NCI-H82 treated with DMSO at 0.1 percent for 48 hours (cell line): ENCODE results near the gene ZNF74.

Experiments used
- DNase-seq: peaks from one replicate; lab custom pipeline; 2025; ENCODE audit not compliant: unreplicated experiment; lab: John Stamatoyannopoulos, UW

Gene ZNF74

GRCh38 chr22:20430720-20431510 is 37.0 kb downstream of the ZNF74 start:
- no peak for DNase-seq

DNA sequence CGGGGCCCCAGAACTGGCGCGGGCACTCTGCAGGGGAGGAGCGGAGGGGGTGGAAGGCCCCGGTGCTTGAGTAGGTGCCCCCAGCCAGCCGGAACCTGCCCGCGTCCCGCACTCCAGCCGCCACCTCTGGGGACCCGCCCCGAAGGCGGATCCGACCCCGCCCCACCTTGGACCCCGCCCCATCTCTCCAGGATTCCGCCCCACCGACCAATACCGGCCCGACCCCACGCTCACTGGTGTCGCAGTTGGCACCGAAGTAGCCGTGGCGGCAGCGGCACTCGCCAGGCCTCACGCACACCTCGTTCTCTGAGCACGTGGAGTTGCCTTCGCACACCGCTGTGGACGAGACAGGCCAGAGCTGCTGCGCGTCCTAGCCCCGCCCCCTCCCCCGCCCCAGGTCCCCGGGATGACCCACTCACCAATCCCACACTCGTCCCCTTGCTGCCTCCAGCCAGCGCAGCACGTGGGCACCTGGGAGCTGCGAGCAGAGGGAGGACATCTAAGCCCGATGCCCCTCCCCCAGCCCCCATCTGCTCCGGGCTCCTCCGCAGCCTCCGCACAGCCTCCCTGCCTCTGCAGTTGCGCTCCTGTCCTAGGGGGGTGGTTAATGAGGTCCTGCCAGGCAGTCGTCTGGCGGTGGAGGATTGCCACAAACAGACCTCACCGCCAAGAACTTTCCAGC is 37.7 kb downstream of the ZNF74 start:
- DNase-seq, result no peak

DNA sequence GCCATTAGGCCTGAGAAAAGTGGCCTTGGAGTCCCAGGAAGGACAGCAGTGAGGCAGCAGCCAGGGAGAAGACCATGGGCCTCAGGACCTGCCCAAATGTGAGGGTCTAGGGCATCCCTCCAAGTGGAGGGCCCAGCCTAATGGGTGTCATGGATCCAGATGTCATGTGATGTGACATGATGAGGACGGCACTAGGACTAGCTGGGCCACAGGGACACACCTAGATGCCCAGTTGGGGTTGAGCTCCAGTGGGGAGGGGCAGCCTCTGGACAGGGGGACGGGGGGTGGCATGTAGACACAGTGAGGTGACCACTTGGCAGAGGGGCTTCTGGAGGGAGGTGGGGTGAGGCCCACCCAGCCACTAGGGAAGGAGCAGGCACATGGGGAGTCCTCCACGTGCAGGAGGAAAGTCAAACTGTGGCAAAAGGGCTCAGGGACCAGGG is 38.3 kb downstream of the ZNF74 start:
- no peak for DNase-seq

- DNase-seq, result no peak
Measured at GRCh38 chr22:20433191-20433590, 39.2 kb downstream of the ZNF74 start.

GRCh38 chr22:20433686-20434241 is 39.8 kb downstream of the ZNF74 start:
- DNase-seq, result no peak

DNA sequence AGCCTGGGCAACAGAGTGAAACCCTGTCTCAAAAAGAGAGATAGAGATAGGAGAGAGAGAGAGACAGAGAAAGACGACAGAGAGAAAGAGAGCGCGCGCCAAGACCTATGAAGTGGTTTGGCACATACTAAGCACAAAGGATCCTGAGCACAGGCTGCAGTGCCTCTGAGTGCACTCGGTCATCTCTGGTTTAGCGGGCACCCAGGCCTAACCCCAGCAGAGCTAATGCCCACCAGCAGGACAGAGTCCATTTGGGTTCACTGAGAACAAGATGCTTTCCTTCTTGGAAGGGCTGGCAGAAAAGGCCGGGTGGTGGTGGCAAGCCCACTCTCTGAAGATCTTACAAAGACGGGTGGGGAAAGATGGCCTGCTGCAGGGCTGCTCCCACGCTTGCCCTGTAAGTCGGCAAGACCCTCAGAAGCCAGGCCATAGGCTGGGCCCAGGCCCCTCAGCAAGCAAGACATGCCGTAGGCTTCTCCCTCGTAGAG is 40.4 kb downstream of the ZNF74 start:
- DNase-seq, result no peak

- no peak for DNase-seq
Measured at GRCh38 chr22:20434773-20435172, 40.8 kb downstream of the ZNF74 start.

DNA sequence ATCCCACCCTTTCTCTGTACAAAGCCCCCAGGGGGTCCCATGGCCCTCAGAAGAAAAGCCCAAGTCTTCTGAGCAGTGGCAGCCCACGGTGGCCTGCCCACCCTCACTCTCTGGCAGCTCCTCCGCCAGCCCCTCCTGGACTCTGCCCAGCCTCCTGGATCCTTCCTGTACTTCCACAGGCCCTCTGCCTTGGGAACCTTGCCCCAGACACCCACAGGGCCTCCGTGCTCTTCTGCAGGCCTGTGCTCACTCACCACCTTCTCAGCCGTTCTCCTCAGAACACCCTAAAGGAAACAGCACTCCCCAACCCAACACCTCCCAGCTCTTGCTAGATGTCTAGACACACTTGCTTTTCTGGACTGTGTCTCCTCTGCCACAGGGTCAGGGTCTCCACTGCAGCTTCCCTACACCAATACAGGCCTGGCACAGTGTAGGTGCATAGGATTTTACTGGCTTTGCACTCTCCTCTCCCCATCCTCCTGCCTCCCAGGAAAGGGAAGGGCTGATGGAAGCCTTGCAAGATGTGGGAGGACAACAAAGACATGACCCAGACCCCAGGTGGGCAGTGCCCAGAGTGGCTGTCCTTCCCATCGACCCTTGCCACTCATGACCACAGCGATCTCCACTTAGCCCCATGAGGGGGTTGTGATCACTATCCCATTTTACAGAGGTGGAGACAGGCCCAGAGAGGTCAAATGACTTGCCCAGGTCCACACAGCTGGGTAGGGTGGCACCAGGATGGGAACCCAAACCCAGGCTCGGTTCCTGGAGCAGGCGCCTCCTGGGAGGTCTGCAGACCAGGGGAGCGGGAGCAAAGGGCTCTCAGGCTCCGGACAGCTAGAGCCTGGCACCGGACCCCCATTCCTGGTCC is 41.7 kb downstream of the ZNF74 start:
- no peak for DNase-seq

DNA sequence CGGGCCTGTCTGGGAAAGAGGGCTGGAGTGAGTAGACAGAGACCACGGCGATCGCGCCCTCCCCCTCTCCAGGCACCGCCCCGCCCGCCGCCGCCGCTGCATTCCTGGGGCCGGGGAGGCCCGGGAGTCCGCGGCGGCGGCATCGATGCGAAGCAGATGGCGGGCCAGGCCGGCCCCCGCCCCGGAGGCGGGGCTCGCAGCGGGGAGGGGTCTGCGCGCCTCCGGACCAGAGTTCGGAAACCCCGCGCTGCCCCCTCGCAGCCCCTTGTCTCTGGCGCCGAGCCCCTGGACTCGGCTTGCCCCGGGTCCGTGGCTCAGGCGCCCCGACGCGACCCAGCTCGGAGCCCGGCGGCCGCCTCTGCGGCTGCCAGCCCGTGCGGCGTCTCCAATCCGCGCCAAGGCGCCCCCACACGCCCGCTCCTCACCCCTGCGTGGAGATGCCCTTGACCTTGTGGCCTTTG is 42.4 kb downstream of the ZNF74 start:
- no peak for DNase-seq

GRCh38 chr22:20436768-20437612 is 43.0 kb downstream of the ZNF74 start:
- DNase-seq, result no peak

- DNase-seq, result no peak
Measured at GRCh38 chr22:20437613-20438426, 43.9 kb downstream of the ZNF74 start, which contains the start of gene SCARF2. Gene SCARF2, minus strand, starts transcription at chr22:20437825. Its CDS starts 71 bp downstream, at chr22:20437754.

DNA sequence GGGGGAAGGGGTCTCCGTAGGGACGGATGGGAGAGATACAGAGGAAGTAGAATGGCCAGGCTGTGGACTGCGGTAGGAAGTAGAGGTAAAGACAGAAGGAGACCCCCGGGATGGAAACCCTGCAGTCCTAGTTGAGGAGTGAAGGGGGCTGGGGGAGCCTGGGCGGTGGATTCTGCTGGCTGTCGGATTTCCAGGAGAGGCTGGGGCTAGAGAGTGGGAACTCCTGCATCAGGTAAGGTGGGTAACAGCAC is 44.4 kb downstream of the ZNF74 start:
- no peak for DNase-seq

GRCh38 chr22:20438678-20439492 is 44.9 kb downstream of the ZNF74 start:
- DNase-seq, result no peak

DNA sequence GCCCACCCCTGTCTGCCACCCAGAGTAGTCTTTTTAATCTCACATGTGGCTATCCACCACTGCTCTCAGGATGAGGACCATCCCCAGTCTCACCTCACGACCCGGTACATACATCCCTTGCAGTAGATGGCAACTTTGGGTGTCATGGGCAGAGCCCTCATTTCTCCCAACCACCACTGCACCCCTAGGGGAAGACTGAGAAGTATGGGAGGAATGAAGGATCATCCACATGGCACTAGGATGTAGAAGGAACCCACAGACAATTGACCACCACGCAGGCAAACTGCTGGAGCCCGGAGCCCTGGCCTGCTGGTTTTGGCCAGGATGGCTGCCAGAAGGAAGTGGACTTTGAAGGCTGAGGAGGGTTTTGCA is 45.6 kb downstream of the ZNF74 start:
- no peak for DNase-seq

- no peak for DNase-seq
Measured at GRCh38 chr22:20439928-20440575, 46.1 kb downstream of the ZNF74 start.

GRCh38 chr22:20440637-20441591 is 47.0 kb downstream of the ZNF74 start:
- DNase-seq, result no peak
